ENCODE results near the gene ALDH16A1.
A peak's percentile ranks its signal among the peaks of the same experiment; 100 is the strongest.

ALDH16A1 gene

GRCh38 chr19:49453013-49453756 lies at the start of gene ALDH16A1:
Gene ALDH16A1, plus strand, starts transcription at chr19:49453225. Its CDS starts 107 bp downstream, at chr19:49453332.
- Histone ChIP-seq H3K9me2 (replicated peaks; ENCODE audit: control insufficient read depth, low read length) (no peaks in the 10 kb centered on the region), H3K4me3 (ENCODE audit: low read length) (peak within 1 kb of the TSS; percentile 99), H4K20me1 (ENCODE audit: control insufficient read depth, insufficient read depth, low read depth, low read length) (no peaks in the 10 kb centered on the region; the same call in 1 of the 2 replicates), H3K36me3 (ENCODE audit: control insufficient read depth, low read length) (peaks cover 44% of the 10 kb centered on the region), H3K79me2 (ENCODE audit: control insufficient read depth, low read length) (peaks cover 68% of the 10 kb centered on the region), H3F3A (ENCODE audit: control insufficient read depth, insufficient read depth) (peaks cover 11% of the 10 kb centered on the region), H3K4me2 (ENCODE audit: low read length) (peak within 1 kb of the TSS; percentile 93), H3K9me3 (ENCODE audit: control insufficient read depth, insufficient read depth, low read length) (no peaks in the 10 kb centered on the region), H3K27ac (ENCODE audit: low read depth, low read length) (peak within 1 kb of the TSS; percentile 94), H3K4me1 (ENCODE audit: control insufficient read depth, low read length) (peaks cover 24% of the 10 kb centered on the region), H3K27me3 (ENCODE audit: control insufficient read depth, low read length) (no peaks in the 10 kb centered on the region)
- TF ChIP-seq CTCF (IDR thresholded peaks at IDR 0.05; ENCODE audit: low read depth, low read length, poor library complexity, severe bottlenecking) = no peak
- TF ChIP-seq EZH2phosphoT487 (IDR thresholded peaks at IDR 0.05; ENCODE audit: borderline replicate concordance, low read length) = no peak

GRCh38 chr19:49403404-49404187 lies 49.4 kb upstream of the ALDH16A1 start:
- peak overlapping the region; percentile 56 for H3K4me3 ChIP-seq (ENCODE audit: low read length)
- H3K9me2 ChIP-seq (replicated peaks; ENCODE audit: control insufficient read depth, low read length) = no peaks in the 10 kb centered on the region
- no peaks in the 10 kb centered on the region for H3K79me2 ChIP-seq (ENCODE audit: control insufficient read depth, low read length)
- H3K4me1 ChIP-seq (ENCODE audit: control insufficient read depth, low read length) = peaks cover 42% of the 10 kb centered on the region
- no peaks in the 10 kb centered on the region for H4K20me1 ChIP-seq (ENCODE audit: control insufficient read depth, insufficient read depth, low read depth, low read length)
- no peaks in the 10 kb centered on the region for H3K9me3 ChIP-seq (ENCODE audit: control insufficient read depth, insufficient read depth, low read length)
- H3K27ac ChIP-seq (ENCODE audit: low read depth, low read length) = peak overlapping the region; percentile 90
- no peak for TF ChIP-seq CTCF (IDR thresholded peaks at IDR 0.05; ENCODE audit: low read depth, low read length, poor library complexity, severe bottlenecking)
- no peak for TF ChIP-seq EZH2phosphoT487 (IDR thresholded peaks at IDR 0.05; ENCODE audit: borderline replicate concordance, low read length)
- peaks cover 10% of the 10 kb centered on the region for H3F3A ChIP-seq (ENCODE audit: control insufficient read depth, insufficient read depth)
- H3K27me3 ChIP-seq (ENCODE audit: control insufficient read depth, low read length) = no peaks in the 10 kb centered on the region
- H3K4me2 ChIP-seq (ENCODE audit: low read length) = peak overlapping the region; percentile 88
- H3K36me3 ChIP-seq (ENCODE audit: control insufficient read depth, low read length) = no peaks in the 10 kb centered on the region

- Histone ChIP-seq H3K79me2 (ENCODE audit: control insufficient read depth, low read length) (no peaks in the 10 kb centered on the region), H3K4me2 (ENCODE audit: low read length) (no peak overlapping the region), H3K36me3 (ENCODE audit: control insufficient read depth, low read length) (no peaks in the 10 kb centered on the region), H3K9me3 (ENCODE audit: control insufficient read depth, insufficient read depth, low read length) (no peaks in the 10 kb centered on the region), H3F3A (ENCODE audit: control insufficient read depth, insufficient read depth) (peaks cover 24% of the 10 kb centered on the region), H3K9me2 (replicated peaks; ENCODE audit: control insufficient read depth, low read length) (no peaks in the 10 kb centered on the region), H3K4me3 (ENCODE audit: low read length) (no peak overlapping the region), H3K4me1 (ENCODE audit: control insufficient read depth, low read length) (peaks cover 75% of the 10 kb centered on the region), H3K27ac (ENCODE audit: low read depth, low read length) (no peak overlapping the region), H3K27me3 (ENCODE audit: control insufficient read depth, low read length) (no peaks in the 10 kb centered on the region), H4K20me1 (ENCODE audit: control insufficient read depth, insufficient read depth, low read depth, low read length) (no peaks in the 10 kb centered on the region)
- TF ChIP-seq CTCF (IDR thresholded peaks at IDR 0.05; ENCODE audit: low read depth, low read length, poor library complexity, severe bottlenecking) (no peak), EZH2phosphoT487 (IDR thresholded peaks at IDR 0.05; ENCODE audit: borderline replicate concordance, low read length) (no peak)
These were observed 45.9 kb upstream of the ALDH16A1 start for GRCh38 chr19:49407079-49407478.

All from DOHH2 (cell line).